GM18511 (cell line): Measurements from ENCODE around the gene ARRDC3.

ENCODE experiments used
- ATAC-seq: cut with Tn5 transposase; IDR thresholded peaks from one replicate; pipeline ENCODE4 v1.9.1; 2021; ENCODE audit warnings: mild to moderate bottlenecking, moderate library complexity; ENCODE audit not compliant: unreplicated experiment

ARRDC3 gene

GRCh38 chr5:91384671-91385430 lies 1.7 kb upstream of the ARRDC3 start:
- ATAC-seq: peak; percentile 7

DNA sequence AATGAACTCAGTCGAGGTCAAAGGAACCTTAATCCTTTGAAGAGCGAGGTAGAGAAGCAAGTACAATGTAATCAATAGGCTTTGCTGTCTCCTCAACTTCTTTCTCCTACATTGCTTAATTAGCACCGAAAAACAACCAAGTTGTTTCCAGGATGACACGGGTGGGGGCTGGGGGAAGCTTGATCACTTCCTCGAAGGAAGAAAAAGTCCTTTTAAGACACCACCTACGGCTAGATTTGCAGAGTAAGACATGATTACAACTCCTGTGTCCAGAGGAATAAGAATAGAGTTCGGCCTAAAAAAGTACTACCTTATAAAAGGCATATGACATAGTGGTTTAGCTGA lies 811 bp upstream of the ARRDC3 start:
- no peak for ATAC-seq

GRCh38 chr5:91382530-91383026 lies 539 bp downstream of the ARRDC3 start:
- no peak for ATAC-seq

- ATAC-seq: peak; percentile 19
Measured at GRCh38 chr5:91381774-91382359, 1.2 kb downstream of the ARRDC3 start.

DNA sequence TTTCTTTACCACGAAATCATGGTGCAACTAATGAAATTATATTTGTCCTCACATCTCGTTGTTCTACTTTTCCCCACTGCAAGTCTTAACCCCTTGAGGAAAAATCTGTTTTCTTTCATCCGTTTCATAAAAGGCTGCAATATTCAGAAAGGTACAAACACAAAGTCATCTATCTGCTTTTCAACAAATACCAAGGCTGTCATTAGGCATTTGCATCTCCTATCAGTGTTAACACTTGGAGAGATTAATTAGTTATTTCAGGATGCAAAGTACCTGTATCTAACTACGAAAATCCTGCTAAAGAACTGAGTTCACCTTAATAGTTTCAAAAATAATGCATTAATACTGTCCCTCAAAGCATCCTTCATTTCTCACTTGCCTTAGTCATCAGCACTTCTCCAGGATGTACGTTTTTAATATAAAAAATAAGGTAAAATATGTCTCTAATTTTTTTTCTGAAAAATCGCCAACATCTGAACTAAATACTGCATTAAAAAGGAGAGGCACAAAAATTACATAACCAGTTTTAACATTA lies 1.8 kb downstream of the ARRDC3 start:
- ATAC-seq: no peak

GRCh38 chr5:91380491-91381238 lies 2.5 kb downstream of the ARRDC3 start:
- ATAC-seq: peak; percentile 46

- peak; percentile 57 for ATAC-seq
Measured at GRCh38 chr5:91379914-91380490, 3.1 kb downstream of the ARRDC3 start.

- ATAC-seq: no peak
Measured at GRCh38 chr5:91379246-91379913, 3.7 kb downstream of the ARRDC3 start.

DNA sequence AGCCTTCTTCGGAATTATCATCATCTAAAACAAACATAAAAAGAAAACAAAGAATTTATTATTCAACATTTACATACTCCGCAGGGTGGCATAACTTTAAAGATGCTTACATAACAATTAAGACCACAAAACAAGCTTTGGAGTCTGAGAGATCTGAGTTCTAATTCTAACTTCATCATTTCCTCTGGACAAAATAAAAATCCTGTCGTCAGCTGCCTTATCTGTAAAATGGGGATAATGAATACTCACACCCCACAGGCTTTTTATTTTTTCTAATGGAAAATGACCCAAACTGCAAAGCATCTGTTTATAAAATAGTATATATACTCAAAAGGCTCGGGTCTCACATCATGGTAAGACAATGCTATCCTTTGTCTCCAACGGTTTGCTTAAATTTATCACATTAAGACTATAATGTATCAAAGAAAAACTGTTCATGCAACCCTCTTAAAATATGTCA lies 4.3 kb downstream of the ARRDC3 start:
- ATAC-seq: no peak

GRCh38 chr5:91374893-91375520 lies 8.1 kb downstream of the ARRDC3 start:
- ATAC-seq: no peak

DNA sequence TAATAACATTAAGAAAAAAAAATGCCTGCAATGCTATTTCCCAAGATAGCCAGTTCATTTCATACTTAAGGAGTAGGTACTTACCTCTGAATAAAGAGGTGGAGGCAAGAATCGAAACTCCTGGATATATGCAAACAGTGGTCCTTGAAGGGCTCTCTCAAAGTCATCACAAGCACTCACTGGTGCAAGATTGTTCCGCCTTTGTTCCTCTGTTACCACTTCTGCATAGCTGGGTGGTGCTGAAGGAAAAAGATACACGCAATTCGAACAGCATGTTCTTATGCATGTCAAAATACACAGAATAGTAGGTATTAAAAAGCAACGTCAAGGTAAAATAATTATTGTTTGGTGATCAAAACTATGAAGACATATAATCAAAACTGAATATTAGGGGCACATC lies 9.5 kb downstream of the ARRDC3 start:
- ATAC-seq: no peak

- ATAC-seq: no peak
Measured at GRCh38 chr5:91373006-91373405, 10.1 kb downstream of the ARRDC3 start.

- ATAC-seq: no peak
Measured at GRCh38 chr5:91369480-91369879, 13.6 kb downstream of the ARRDC3 start.

DNA sequence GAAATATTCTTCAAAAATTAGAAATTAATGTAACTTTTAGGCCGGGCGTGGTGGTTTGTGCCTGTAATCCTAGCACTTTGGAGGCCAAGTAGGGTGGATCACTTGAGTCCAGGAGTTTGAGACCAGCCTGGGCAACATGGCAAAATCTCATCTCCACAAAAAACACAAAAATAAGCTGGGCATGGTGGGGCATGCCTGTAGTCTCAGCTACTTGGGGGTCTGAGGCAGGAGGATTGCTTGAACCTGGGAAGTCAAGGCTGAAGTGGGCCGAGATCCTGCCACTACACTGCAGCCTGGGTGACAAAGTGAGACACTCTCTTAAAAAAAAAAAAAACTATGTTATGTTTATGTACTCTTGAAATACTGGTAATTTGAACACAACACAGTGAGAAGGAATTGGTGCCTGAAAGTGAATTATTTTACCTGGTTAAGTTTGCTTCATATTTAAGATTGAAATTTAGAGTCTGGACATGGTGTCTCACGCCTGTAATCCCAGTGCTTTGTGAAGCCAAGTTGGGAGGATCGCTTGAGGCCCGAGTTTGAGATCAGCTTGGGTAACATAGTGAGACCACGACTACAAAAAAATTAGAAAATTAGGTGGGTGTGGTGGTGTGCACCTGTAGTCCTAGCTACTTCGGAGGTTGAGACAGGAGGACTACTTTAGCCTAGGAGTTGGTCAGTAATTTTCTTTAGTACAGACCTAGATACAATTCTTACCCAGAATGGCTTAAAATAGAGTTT lies 15.0 kb downstream of the ARRDC3 start:
- no peak for ATAC-seq

GRCh38 chr5:91367344-91367743 lies 15.8 kb downstream of the ARRDC3 start:
- ATAC-seq: no peak

DNA sequence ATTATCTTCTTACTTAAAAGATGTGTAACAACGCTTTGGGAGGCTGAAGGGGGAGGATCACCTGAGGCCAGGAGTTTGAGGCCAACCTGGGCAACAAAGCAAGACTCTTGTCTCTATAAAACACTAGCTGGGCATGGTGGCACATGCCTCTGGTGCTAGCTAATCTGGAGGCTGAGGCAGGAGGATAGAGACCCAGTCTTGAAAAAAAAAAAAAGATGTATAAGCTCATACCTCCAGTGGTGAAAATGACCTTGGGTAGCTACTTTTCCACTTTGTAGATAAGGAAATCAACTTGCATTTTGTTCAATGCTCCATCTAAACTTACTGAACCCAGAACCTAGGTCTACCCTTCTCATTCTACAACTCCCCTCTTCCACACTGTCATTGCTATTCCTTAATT lies 16.6 kb downstream of the ARRDC3 start:
- no peak for ATAC-seq

- no peak for ATAC-seq
Measured at GRCh38 chr5:91365498-91365897, 17.6 kb downstream of the ARRDC3 start.

DNA sequence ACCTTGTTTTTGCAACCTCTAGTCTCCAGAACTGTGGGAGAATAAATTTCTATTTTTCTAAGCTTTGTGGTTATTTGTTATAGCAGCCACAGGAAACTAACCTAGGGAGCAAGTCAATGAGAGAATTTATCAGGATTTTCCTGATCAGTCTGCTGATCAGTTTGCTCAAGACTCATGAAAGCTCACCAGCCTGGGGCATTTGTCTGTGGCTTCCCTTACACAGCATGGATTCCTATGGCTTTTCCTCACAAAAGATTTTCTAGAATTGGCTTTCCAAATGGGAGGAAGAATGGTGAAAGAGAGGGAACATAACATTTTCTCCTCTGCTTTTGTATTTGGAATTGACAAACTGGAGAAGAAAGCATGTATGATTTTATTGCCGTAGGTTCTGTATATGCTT lies 20.2 kb downstream of the ARRDC3 start:
- ATAC-seq: no peak

GRCh38 chr5:91361790-91362189 lies 21.3 kb downstream of the ARRDC3 start:
- ATAC-seq: no peak
